ENCODE results near the gene ANKRD33. TPM values are rescaled to one million over a fixed set of nuclear protein-coding genes. Genes with fewer than 3 reads are reported as not detected.

Gene ANKRD33
- polyA plus RNA-seq, 1 of the 3 experiments (the other 2 are of a cell fraction): not detected

DNA sequence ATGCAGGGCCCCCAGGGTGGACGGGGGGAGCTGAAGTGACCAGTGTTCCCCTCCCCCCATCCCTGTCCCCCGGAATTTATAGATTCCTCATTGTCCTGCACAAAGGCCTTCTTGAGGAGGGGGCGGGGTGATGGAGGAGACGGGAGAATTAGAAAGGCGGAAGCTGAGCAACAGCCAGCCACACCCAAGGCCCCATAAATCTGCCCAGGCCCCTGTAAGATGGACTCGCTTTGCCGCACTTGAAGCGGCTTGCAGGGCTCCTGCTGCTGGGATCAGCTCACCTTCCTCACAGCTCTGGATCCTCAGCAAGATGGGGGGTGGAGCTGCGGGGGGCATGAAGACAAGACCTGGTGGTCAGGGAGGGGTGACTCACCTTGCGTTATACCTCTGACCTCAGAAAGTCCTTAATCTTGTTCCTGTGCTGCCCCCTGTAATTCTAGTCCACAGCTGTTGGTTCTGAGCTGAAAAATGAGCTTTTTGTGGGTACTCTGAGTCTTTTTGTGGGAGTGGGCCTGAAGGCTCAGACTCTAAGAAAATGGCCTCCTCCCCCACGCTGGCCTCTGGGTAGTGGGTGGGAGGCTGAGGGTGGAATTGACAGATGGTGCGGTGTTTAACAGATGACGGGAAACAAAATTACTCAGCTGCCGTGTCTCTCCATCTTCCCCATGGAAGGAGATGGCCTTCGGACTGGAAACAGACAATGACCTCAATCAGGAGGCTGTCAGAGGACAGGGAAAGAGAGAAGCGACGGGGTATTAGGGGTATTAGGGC, 15.8 kb upstream of the ANKRD33 start:
- H3K4me1 ChIP-seq (ENCODE audit: control insufficient read depth in 1 of 2, insufficient read depth in 2 of 2, low read depth in 1 of 2, low read length in 1 of 2): peaks cover 0 to 45% of the 10 kb centered on the region in 2 experiments; a peak in 1 of 4 replicates
- no peaks in the 10 kb centered on the region for H3K79me2 ChIP-seq (ENCODE audit: insufficient read depth)
- ChIA-PET POLR2A (no interaction called here), CTCF (interaction anchor here (0.6 to 18.2 kb wide), 9 partner anchors 9 to 1636 kb away, joined by 3 to 194 read pairs (median 5); a partner anchor contains a TSS)
- no peak overlapping the region for H3K9ac ChIP-seq
- no peak overlapping the region for H3K4me2 ChIP-seq
- no peak overlapping the region for H2AFZ ChIP-seq (ENCODE audit: low read depth)
- H3K36me3 ChIP-seq (replicated peaks in 1 of 2; ENCODE audit: control insufficient read depth in 1 of 2, insufficient read depth in 2 of 2, low read length in 1 of 2): no peaks in the 10 kb centered on the region
- DNase-seq: no peak
- no peaks in the 10 kb centered on the region for H3K9me2 ChIP-seq
- H3K27ac ChIP-seq (ENCODE audit: low read depth in 2 of 2, low read length in 1 of 2): no peak overlapping the region
- 87% methylated on average over 15 of the region's 17 CpGs for WGBS (ENCODE audit: low lambda C conversion rate)
- H3K27me3 ChIP-seq (ENCODE audit: insufficient read depth): no peaks in the 10 kb centered on the region; the same call in 1 of the 2 replicates
- H3F3A ChIP-seq (replicated peaks; ENCODE audit: insufficient read depth): no peaks in the 10 kb centered on the region
- H3K4me3 ChIP-seq (ENCODE audit: low read depth in 2 of 2, low read length in 1 of 2): no peak overlapping the region
- H4K20me1 ChIP-seq (ENCODE audit: insufficient read depth): no peaks in the 10 kb centered on the region
- TF ChIP-seq POLR2AphosphoS5 (IDR thresholded peaks at IDR 0.05; ENCODE audit: low read depth, low read length) (no peak), NRF1 (IDR thresholded peaks at IDR 0.05; ENCODE audit: low read depth, low read length) (no peak), FOXJ3 (CRISPR knock-in tag; IDR thresholded peaks at IDR 0.05) (no peak)
- TF ChIP-seq, protein P1, sequence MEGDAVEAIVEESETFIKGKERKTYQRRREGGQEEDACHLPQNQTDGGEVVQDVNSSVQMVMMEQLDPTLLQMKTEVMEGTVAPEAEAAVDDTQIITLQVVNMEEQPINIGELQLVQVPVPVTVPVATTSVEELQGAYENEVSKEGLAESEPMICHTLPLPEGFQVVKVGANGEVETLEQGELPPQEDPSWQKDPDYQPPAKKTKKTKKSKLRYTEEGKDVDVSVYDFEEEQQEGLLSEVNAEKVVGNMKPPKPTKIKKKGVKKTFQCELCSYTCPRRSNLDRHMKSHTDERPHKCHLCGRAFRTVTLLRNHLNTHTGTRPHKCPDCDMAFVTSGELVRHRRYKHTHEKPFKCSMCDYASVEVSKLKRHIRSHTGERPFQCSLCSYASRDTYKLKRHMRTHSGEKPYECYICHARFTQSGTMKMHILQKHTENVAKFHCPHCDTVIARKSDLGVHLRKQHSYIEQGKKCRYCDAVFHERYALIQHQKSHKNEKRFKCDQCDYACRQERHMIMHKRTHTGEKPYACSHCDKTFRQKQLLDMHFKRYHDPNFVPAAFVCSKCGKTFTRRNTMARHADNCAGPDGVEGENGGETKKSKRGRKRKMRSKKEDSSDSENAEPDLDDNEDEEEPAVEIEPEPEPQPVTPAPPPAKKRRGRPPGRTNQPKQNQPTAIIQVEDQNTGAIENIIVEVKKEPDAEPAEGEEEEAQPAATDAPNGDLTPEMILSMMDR (IDR thresholded peaks at IDR 0.05): no peak
- H3K9me3 ChIP-seq: no peaks in the 10 kb centered on the region

DNA sequence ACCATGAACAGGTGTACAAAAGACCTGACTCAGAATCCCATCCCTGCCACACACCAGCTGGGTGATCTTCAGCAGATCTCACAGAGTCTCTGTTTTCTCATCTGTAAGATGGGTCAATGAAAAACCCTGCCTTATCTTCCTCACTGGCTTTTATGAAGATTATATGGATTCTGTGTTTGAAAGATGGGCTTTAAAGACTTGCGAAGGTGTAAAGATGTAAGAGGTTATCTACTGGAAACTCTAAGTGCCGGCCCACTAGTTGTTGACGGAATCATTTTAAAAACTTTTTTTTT, 15.3 kb upstream of the ANKRD33 start:
- CTCF ChIA-PET: interaction anchor here (0.6 to 18.2 kb wide), 9 partner anchors 9 to 452 kb away, joined by 3 to 194 read pairs (median 5); a partner anchor contains a TSS
- Histone ChIP-seq H2AFZ (ENCODE audit: low read depth) (no peak overlapping the region), H3K4me3 (ENCODE audit: low read depth in 2 of 2, low read length in 1 of 2) (no peak overlapping the region), H3K4me1 (ENCODE audit: control insufficient read depth in 1 of 2, insufficient read depth in 2 of 2, low read depth in 1 of 2, low read length in 1 of 2) (peaks cover 0 to 41% of the 10 kb centered on the region in 2 experiments; a peak in 1 of 4 replicates), H3K9me2 (no peaks in the 10 kb centered on the region), H3K27ac (ENCODE audit: low read depth in 2 of 2, low read length in 1 of 2) (no peak overlapping the region), H3F3A (replicated peaks; ENCODE audit: insufficient read depth) (no peaks in the 10 kb centered on the region), H4K20me1 (ENCODE audit: insufficient read depth) (no peaks in the 10 kb centered on the region), H3K4me2 (no peak overlapping the region), H3K79me2 (ENCODE audit: insufficient read depth) (no peaks in the 10 kb centered on the region), H3K9me3 (no peaks in the 10 kb centered on the region), H3K36me3 (replicated peaks in 1 of 2; ENCODE audit: control insufficient read depth in 1 of 2, insufficient read depth in 2 of 2, low read length in 1 of 2) (no peaks in the 10 kb centered on the region), H3K9ac (no peak overlapping the region), H3K27me3 (ENCODE audit: insufficient read depth) (no peaks in the 10 kb centered on the region; the same call in 1 of the 2 replicates)
- WGBS (ENCODE audit: low lambda C conversion rate): 97% methylated on average over 3 of the region's 3 CpGs
- DNase-seq: no peak
- POLR2A ChIA-PET: no interaction called here
- TF ChIP-seq TCF12 (IDR thresholded peaks at IDR 0.05) (no peak), JUND (IDR thresholded peaks at IDR 0.05) (no peak), YY1 (IDR thresholded peaks at IDR 0.05; ENCODE audit: low read depth) (no peak), RCOR1 (IDR thresholded peaks at IDR 0.05; ENCODE audit: low read length) (no peak), TEAD4 (IDR thresholded peaks at IDR 0.05; ENCODE audit: borderline replicate concordance, insufficient read depth) (no peak), MEF2A (IDR thresholded peaks at IDR 0.05; ENCODE audit: borderline replicate concordance, low read depth) (no peak), POLR2AphosphoS5 (IDR thresholded peaks at IDR 0.05; ENCODE audit: low read depth, low read length) (no peak), MXI1 (IDR thresholded peaks at IDR 0.05; ENCODE audit: low read depth, low read length) (no peak), FOXJ3 (CRISPR knock-in tag; IDR thresholded peaks at IDR 0.05) (no peak), SMC3 (IDR thresholded peaks at IDR 0.05; ENCODE audit: low read depth, low read length) (no peak), GATA2 (CRISPR knock-in tag; IDR thresholded peaks at IDR 0.05) (no peak), NRF1 (IDR thresholded peaks at IDR 0.05; ENCODE audit: low read depth, low read length) (no peak)
- TF ChIP-seq, protein P2, sequence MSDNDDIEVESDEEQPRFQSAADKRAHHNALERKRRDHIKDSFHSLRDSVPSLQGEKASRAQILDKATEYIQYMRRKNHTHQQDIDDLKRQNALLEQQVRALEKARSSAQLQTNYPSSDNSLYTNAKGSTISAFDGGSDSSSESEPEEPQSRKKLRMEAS (IDR thresholded peaks at IDR 0.05; ENCODE audit: low read depth): no peak
- TF ChIP-seq, protein P3, sequence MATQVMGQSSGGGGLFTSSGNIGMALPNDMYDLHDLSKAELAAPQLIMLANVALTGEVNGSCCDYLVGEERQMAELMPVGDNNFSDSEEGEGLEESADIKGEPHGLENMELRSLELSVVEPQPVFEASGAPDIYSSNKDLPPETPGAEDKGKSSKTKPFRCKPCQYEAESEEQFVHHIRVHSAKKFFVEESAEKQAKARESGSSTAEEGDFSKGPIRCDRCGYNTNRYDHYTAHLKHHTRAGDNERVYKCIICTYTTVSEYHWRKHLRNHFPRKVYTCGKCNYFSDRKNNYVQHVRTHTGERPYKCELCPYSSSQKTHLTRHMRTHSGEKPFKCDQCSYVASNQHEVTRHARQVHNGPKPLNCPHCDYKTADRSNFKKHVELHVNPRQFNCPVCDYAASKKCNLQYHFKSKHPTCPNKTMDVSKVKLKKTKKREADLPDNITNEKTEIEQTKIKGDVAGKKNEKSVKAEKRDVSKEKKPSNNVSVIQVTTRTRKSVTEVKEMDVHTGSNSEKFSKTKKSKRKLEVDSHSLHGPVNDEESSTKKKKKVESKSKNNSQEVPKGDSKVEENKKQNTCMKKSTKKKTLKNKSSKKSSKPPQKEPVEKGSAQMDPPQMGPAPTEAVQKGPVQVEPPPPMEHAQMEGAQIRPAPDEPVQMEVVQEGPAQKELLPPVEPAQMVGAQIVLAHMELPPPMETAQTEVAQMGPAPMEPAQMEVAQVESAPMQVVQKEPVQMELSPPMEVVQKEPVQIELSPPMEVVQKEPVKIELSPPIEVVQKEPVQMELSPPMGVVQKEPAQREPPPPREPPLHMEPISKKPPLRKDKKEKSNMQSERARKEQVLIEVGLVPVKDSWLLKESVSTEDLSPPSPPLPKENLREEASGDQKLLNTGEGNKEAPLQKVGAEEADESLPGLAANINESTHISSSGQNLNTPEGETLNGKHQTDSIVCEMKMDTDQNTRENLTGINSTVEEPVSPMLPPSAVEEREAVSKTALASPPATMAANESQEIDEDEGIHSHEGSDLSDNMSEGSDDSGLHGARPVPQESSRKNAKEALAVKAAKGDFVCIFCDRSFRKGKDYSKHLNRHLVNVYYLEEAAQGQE (IDR thresholded peaks at IDR 0.05; ENCODE audit: low read depth, low read length): no peak
- TF ChIP-seq, protein P4, sequence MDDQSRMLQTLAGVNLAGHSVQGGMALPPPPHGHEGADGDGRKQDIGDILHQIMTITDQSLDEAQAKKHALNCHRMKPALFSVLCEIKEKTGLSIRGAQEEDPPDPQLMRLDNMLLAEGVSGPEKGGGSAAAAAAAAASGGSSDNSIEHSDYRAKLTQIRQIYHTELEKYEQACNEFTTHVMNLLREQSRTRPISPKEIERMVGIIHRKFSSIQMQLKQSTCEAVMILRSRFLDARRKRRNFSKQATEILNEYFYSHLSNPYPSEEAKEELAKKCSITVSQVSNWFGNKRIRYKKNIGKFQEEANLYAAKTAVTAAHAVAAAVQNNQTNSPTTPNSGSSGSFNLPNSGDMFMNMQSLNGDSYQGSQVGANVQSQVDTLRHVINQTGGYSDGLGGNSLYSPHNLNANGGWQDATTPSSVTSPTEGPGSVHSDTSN (IDR thresholded peaks at IDR 0.05): no peak
- TF ChIP-seq, protein P5, sequence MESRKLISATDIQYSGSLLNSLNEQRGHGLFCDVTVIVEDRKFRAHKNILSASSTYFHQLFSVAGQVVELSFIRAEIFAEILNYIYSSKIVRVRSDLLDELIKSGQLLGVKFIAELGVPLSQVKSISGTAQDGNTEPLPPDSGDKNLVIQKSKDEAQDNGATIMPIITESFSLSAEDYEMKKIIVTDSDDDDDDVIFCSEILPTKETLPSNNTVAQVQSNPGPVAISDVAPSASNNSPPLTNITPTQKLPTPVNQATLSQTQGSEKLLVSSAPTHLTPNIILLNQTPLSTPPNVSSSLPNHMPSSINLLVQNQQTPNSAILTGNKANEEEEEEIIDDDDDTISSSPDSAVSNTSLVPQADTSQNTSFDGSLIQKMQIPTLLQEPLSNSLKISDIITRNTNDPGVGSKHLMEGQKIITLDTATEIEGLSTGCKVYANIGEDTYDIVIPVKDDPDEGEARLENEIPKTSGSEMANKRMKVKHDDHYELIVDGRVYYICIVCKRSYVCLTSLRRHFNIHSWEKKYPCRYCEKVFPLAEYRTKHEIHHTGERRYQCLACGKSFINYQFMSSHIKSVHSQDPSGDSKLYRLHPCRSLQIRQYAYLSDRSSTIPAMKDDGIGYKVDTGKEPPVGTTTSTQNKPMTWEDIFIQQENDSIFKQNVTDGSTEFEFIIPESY (IDR thresholded peaks at IDR 0.05; ENCODE audit: borderline replicate concordance, low read depth): no peak

All from SK-N-SH (cell line).